HEK293 (cell line): ENCODE results near the gene CFH.

Experiments used
- CTCF ChIA-PET: fragments of 350-600 bp; formaldehyde crosslinking; extraction: SDS; loops from one replicate; lab custom pipeline; 2021; ENCODE audit warnings: antibody characterized with exemption; lab: Yijun Ruan, JAX
- POLR2A ChIA-PET: fragments of 300-600 bp; formaldehyde crosslinking; extraction: SDS; loops from one replicate; lab custom pipeline; 2020; ENCODE audit warnings: antibody characterized with exemption, inconsistent platforms; lab: Yijun Ruan, JAX
- H3K27ac ChIP-seq: fragments of 200-500 bp; sonication (Bioruptor generic); 2 replicates; pipeline ENCODE4 v1.5.1; 2014; ENCODE audit warnings: low read depth, low read length, control low read depth, inconsistent platforms; ENCODE audit errors: extremely low read depth
- H3K36me3 ChIP-seq, 2 experiments: fragments of 200-500 bp in 1 of 2; sonication (Bioruptor generic) in 1 of 2; 1 replicate in 1 of 2; 2 replicates in 1 of 2; pipeline ENCODE4 v1.5.1; 2014 to 2017; ENCODE audit warnings: inconsistent platforms in 2 of 2, low read length in 2 of 2; ENCODE audit not compliant: control insufficient read depth in 2 of 2, insufficient read depth in 1 of 2
- H3K4me1 ChIP-seq: fragments of 200-500 bp; sonication (Bioruptor generic); 2 replicates; pipeline ENCODE4 v1.5.1; 2014; ENCODE audit warnings: mild to moderate bottlenecking, low read length, inconsistent platforms; ENCODE audit not compliant: control insufficient read depth, insufficient read depth
- H3K4me3 ChIP-seq: 2 replicates; pipeline ENCODE4 v1.5.1; 2011; ENCODE audit warnings: low read depth, mild to moderate bottlenecking, control low read depth, low read length, moderate library complexity
- H3K9me3 ChIP-seq: fragments of 200-500 bp; sonication (Bioruptor generic); 2 replicates; pipeline ENCODE4 v1.5.1; 2014; ENCODE audit warnings: low read depth, low read length, inconsistent platforms; ENCODE audit not compliant: control insufficient read depth, insufficient read depth
- BCL6B ChIP-seq: fragments of 450-650 bp; formaldehyde crosslinking; IDR thresholded peaks from 2 replicates; pipeline ENCODE4 v1.5.1; 2017; ENCODE audit warnings: missing biosample characterization, missing genetic modification characterization
- EGR2 ChIP-seq: fragments of 450-650 bp; formaldehyde crosslinking; IDR thresholded peaks from 2 replicates; pipeline ENCODE4 v1.5.1; 2016; ENCODE audit warnings: low read depth, missing biosample characterization, missing genetic modification characterization
- GLI2 ChIP-seq: fragments of 450-650 bp; formaldehyde crosslinking; IDR thresholded peaks from 2 replicates; pipeline ENCODE4; 2017; ENCODE audit warnings: missing biosample characterization, missing genetic modification characterization, low read depth, borderline replicate concordance
- GLIS1 ChIP-seq: fragments of 450-650 bp; formaldehyde crosslinking; IDR thresholded peaks from 2 replicates; pipeline ENCODE4 v1.5.1; 2016; ENCODE audit warnings: missing biosample characterization, missing genetic modification characterization
- SALL2 ChIP-seq: fragments of 450-650 bp; formaldehyde crosslinking; IDR thresholded peaks from 2 replicates; pipeline ENCODE4 v1.5.0; 2017; ENCODE audit warnings: missing biosample characterization, mild to moderate bottlenecking, missing genetic modification characterization, borderline replicate concordance
- ZNF138 ChIP-seq: fragments of 450-650 bp; formaldehyde crosslinking; IDR thresholded peaks from 2 replicates; pipeline ENCODE4 v1.5.1; 2016; ENCODE audit warnings: missing biosample characterization, missing genetic modification characterization, borderline replicate concordance
- ZNF140 ChIP-seq: fragments of 450-650 bp; formaldehyde crosslinking; IDR thresholded peaks from 2 replicates; pipeline ENCODE4 v1.5.1; 2016; ENCODE audit warnings: missing biosample characterization, missing genetic modification characterization
- ZNF24 ChIP-seq: fragments of 450-650 bp; formaldehyde crosslinking; IDR thresholded peaks from 2 replicates; pipeline ENCODE4 v1.5.1; 2016; ENCODE audit warnings: missing biosample characterization, missing genetic modification characterization
- ZNF248 ChIP-seq: fragments of 450-650 bp; formaldehyde crosslinking; IDR thresholded peaks from 2 replicates; pipeline ENCODE4 v1.5.1; 2017; ENCODE audit warnings: missing biosample characterization, missing genetic modification characterization
- ZNF521 ChIP-seq: fragments of 450-650 bp; formaldehyde crosslinking; IDR thresholded peaks from 2 replicates; pipeline ENCODE4 v1.5.1; 2017; ENCODE audit warnings: missing biosample characterization, mild to moderate bottlenecking, missing genetic modification characterization
- ZNF629 ChIP-seq: fragments of 450-650 bp; formaldehyde crosslinking; IDR thresholded peaks from 2 replicates; pipeline ENCODE4 v1.5.1; 2017; ENCODE audit warnings: missing biosample characterization, missing genetic modification characterization
- ZNF658 ChIP-seq: fragments of 450-650 bp; formaldehyde crosslinking; IDR thresholded peaks from 2 replicates; pipeline ENCODE4; 2016; ENCODE audit warnings: missing biosample characterization, missing genetic modification characterization
- ZNF664 ChIP-seq: fragments of 450-650 bp; formaldehyde crosslinking; IDR thresholded peaks from 2 replicates; pipeline ENCODE4 v1.5.1; 2016; ENCODE audit warnings: missing biosample characterization, missing genetic modification characterization
- ZNF777 ChIP-seq: fragments of 450-650 bp; formaldehyde crosslinking; IDR thresholded peaks from 2 replicates; pipeline ENCODE4 v1.5.1; 2017; ENCODE audit warnings: missing biosample characterization, missing genetic modification characterization, borderline replicate concordance
- TF ChIP-seq, protein P1 (sequence below): fragments of 450-650 bp; formaldehyde crosslinking; conservative IDR thresholded peaks from 2 replicates; pipeline ENCODE4 v1.5.1; 2016; ENCODE audit warnings: low read depth, missing biosample characterization, missing genetic modification characterization
- TF ChIP-seq, protein P2 (sequence below): fragments of 450-650 bp; formaldehyde crosslinking; IDR thresholded peaks from 2 replicates; pipeline ENCODE4 v1.5.1; 2016; ENCODE audit warnings: missing biosample characterization, missing genetic modification characterization
- TF ChIP-seq, protein P3 (sequence below): fragments of 450-650 bp; formaldehyde crosslinking; IDR thresholded peaks from 2 replicates; pipeline ENCODE4 v1.5.1; 2016; ENCODE audit warnings: missing biosample characterization, missing genetic modification characterization
- TF ChIP-seq, protein P4 (sequence below): fragments of 450-650 bp; formaldehyde crosslinking; IDR thresholded peaks from 2 replicates; pipeline ENCODE4 v1.5.1; 2016; ENCODE audit warnings: missing biosample characterization, missing genetic modification characterization, borderline replicate concordance

The CFH gene

DNA sequence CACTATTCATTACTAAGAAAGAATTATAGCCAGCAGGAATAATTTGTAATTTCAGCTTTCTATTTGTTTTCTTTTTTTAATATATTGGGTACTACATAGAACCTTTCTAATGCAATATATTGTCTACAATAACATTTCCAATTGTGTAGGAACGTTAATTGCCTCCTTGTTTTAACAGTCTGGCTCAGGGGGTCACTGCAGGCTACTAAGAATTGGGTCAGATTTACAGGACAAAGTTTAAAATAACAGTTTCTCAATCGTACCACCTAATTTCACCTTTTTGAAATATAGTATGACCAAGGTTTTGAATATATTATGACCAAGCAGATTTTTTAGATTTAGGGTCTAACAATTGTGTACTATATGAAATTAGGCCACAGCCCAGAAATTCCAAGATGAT is 2.4 kb downstream of the CFH start (continued):
- TF ChIP-seq, protein P1, sequence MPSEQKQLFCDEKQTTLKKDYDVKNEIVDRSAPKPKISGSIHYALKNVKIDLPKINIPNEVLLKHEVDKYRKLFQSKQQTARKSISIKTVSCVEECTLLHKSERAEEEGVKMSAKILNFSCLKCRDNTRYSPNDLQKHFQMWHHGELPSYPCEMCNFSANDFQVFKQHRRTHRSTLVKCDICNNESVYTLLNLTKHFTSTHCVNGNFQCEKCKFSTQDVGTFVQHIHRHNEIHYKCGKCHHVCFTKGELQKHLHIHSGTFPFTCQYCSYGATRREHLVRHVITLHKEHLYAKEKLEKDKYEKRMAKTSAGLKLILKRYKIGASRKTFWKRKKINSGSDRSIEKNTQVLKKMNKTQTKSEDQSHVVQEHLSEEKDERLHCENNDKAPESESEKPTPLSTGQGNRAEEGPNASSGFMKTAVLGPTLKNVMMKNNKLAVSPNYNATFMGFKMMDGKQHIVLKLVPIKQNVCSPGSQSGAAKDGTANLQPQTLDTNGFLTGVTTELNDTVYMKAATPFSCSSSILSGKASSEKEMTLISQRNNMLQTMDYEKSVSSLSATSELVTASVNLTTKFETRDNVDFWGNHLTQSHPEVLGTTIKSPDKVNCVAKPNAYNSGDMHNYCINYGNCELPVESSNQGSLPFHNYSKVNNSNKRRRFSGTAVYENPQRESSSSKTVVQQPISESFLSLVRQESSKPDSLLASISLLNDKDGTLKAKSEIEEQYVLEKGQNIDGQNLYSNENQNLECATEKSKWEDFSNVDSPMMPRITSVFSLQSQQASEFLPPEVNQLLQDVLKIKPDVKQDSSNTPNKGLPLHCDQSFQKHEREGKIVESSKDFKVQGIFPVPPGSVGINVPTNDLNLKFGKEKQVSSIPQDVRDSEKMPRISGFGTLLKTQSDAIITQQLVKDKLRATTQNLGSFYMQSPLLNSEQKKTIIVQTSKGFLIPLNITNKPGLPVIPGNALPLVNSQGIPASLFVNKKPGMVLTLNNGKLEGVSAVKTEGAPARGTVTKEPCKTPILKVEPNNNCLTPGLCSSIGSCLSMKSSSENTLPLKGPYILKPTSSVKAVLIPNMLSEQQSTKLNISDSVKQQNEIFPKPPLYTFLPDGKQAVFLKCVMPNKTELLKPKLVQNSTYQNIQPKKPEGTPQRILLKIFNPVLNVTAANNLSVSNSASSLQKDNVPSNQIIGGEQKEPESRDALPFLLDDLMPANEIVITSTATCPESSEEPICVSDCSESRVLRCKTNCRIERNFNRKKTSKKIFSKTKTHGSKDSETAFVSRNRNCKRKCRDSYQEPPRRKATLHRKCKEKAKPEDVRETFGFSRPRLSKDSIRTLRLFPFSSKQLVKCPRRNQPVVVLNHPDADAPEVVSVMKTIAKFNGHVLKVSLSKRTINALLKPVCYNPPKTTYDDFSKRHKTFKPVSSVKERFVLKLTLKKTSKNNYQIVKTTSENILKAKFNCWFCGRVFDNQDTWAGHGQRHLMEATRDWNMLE (tag by site-specific recombination) = no peak
- TF ChIP-seq EGR2 (tag by site-specific recombination) = no peak
- no peak for TF ChIP-seq SALL2 (tag by site-specific recombination)
- no peak for TF ChIP-seq GLIS1 (tag by site-specific recombination)

DNA sequence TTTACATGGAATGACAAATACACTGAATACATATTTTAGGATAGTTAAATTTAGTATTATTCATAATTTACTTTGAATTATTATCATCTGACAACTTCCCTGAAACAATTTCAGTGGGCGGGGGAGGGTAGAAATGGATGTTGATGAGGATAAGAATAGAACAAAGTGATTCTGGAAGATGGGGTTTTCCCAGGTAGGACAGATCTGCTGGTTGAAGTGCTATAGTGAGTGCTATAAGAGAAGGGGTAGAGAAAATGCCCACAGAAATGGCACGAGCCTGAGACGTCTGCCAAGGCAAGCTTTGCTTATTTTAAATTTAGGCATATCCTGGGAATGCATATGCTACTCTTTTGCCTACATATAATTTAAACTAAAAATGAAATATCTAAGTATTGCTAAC is 3.2 kb downstream of the CFH start:
- Histone ChIP-seq H3K4me3 (no peak overlapping the region), H3K36me3 (no peaks in the 10 kb centered on the region), H3K4me1 (no peaks in the 10 kb centered on the region), H3K9me3 (no peaks in the 10 kb centered on the region), H3K27ac (no peak overlapping the region)
- ChIA-PET CTCF (no interaction called here), POLR2A (no interaction called here)
- TF ChIP-seq SALL2 (tag by site-specific recombination) (no peak), ZNF138 (tag by site-specific recombination) (no peak), ZNF777 (tag by site-specific recombination) (no peak), ZNF664 (tag by site-specific recombination) (no peak)
- TF ChIP-seq, protein P2, sequence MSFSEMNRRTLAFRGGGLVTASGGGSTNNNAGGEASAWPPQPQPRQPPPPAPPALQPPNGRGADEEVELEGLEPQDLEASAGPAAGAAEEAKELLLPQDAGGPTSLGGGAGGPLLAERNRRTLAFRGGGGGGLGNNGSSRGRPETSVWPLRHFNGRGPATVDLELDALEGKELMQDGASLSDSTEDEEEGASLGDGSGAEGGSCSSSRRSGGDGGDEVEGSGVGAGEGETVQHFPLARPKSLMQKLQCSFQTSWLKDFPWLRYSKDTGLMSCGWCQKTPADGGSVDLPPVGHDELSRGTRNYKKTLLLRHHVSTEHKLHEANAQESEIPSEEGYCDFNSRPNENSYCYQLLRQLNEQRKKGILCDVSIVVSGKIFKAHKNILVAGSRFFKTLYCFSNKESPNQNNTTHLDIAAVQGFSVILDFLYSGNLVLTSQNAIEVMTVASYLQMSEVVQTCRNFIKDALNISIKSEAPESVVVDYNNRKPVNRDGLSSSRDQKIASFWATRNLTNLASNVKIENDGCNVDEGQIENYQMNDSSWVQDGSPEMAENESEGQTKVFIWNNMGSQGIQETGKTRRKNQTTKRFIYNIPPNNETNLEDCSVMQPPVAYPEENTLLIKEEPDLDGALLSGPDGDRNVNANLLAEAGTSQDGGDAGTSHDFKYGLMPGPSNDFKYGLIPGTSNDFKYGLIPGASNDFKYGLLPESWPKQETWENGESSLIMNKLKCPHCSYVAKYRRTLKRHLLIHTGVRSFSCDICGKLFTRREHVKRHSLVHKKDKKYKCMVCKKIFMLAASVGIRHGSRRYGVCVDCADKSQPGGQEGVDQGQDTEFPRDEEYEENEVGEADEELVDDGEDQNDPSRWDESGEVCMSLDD (tag by site-specific recombination) = no peak

DNA sequence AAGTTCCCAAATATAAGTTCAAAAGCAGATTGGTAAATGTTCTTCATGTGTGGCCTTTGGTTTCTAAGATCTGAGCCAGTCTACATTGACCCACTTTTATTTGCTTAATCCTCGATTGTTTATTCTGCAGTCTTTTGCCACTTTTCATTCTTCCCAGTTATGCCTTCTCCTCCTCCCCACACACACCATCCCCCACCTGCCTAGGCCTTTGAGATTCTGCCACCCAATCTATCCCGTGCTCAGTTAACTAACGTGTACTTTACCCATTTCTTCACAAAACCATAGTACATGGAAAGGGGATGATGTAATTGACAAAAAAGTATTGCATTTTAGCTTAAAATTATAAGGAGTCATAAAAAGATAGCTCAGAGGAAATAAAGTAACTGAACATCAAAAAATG is 3.7 kb downstream of the CFH start:
- CTCF ChIA-PET = interaction anchor here (0.7 kb wide), 1 partner anchor 303 kb away, joined by 5 read pairs; no protein-coding TSS in a partner anchor
- POLR2A ChIA-PET = no interaction called here
- Histone ChIP-seq H3K27ac (no peak overlapping the region), H3K9me3 (no peaks in the 10 kb centered on the region), H3K36me3 (no peaks in the 10 kb centered on the region), H3K4me1 (no peaks in the 10 kb centered on the region), H3K4me3 (no peak overlapping the region)
- TF ChIP-seq, protein P3, sequence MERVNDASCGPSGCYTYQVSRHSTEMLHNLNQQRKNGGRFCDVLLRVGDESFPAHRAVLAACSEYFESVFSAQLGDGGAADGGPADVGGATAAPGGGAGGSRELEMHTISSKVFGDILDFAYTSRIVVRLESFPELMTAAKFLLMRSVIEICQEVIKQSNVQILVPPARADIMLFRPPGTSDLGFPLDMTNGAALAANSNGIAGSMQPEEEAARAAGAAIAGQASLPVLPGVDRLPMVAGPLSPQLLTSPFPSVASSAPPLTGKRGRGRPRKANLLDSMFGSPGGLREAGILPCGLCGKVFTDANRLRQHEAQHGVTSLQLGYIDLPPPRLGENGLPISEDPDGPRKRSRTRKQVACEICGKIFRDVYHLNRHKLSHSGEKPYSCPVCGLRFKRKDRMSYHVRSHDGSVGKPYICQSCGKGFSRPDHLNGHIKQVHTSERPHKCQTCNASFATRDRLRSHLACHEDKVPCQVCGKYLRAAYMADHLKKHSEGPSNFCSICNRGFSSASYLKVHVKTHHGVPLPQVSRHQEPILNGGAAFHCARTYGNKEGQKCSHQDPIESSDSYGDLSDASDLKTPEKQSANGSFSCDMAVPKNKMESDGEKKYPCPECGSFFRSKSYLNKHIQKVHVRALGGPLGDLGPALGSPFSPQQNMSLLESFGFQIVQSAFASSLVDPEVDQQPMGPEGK (tag by site-specific recombination) = no peak
- TF ChIP-seq GLI2 (tag by site-specific recombination) (no peak), ZNF664 (tag by site-specific recombination) (no peak), ZNF629 (tag by site-specific recombination) (no peak), ZNF248 (no peak), ZNF521 (tag by site-specific recombination) (no peak), ZNF24 (tag by site-specific recombination) (no peak), BCL6B (no peak), ZNF658 (tag by site-specific recombination) (no peak), ZNF140 (tag by site-specific recombination) (no peak)
- TF ChIP-seq, protein P4, sequence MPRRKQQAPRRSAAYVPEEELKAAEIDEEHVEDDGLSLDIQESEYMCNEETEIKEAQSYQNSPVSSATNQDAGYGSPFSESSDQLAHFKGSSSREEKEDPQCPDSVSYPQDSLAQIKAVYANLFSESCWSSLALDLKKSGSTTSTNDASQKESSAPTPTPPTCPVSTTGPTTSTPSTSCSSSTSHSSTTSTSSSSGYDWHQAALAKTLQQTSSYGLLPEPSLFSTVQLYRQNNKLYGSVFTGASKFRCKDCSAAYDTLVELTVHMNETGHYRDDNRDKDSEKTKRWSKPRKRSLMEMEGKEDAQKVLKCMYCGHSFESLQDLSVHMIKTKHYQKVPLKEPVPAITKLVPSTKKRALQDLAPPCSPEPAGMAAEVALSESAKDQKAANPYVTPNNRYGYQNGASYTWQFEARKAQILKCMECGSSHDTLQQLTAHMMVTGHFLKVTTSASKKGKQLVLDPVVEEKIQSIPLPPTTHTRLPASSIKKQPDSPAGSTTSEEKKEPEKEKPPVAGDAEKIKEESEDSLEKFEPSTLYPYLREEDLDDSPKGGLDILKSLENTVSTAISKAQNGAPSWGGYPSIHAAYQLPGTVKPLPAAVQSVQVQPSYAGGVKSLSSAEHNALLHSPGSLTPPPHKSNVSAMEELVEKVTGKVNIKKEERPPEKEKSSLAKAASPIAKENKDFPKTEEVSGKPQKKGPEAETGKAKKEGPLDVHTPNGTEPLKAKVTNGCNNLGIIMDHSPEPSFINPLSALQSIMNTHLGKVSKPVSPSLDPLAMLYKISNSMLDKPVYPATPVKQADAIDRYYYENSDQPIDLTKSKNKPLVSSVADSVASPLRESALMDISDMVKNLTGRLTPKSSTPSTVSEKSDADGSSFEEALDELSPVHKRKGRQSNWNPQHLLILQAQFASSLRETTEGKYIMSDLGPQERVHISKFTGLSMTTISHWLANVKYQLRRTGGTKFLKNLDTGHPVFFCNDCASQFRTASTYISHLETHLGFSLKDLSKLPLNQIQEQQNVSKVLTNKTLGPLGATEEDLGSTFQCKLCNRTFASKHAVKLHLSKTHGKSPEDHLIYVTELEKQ (tag by site-specific recombination) = no peak
